ENCODE results near the gene RPS6KA2.

DNA sequence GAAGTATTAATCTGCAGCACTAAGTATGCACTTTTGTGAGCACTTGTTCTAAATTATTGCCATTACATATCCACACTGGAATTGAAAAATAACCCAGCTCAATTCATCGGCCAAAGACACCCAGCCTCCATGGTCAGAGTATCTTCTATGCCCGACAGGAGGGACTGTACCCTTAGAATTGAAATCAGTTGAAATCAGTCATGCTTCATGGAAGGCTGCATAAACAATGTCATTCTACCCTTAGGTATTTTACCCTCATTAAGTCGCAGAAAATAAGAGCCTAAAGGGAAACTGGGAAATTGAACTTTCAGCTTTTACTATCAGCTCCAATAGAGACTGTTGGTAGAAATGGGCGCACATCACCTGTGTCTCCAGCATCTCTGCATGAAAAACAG, 37.7 kb downstream of the RPS6KA2 start:
- TF ChIP-seq POLR2A (IDR thresholded peaks at IDR 0.05): no peak
- TF ChIP-seq, protein P1, sequence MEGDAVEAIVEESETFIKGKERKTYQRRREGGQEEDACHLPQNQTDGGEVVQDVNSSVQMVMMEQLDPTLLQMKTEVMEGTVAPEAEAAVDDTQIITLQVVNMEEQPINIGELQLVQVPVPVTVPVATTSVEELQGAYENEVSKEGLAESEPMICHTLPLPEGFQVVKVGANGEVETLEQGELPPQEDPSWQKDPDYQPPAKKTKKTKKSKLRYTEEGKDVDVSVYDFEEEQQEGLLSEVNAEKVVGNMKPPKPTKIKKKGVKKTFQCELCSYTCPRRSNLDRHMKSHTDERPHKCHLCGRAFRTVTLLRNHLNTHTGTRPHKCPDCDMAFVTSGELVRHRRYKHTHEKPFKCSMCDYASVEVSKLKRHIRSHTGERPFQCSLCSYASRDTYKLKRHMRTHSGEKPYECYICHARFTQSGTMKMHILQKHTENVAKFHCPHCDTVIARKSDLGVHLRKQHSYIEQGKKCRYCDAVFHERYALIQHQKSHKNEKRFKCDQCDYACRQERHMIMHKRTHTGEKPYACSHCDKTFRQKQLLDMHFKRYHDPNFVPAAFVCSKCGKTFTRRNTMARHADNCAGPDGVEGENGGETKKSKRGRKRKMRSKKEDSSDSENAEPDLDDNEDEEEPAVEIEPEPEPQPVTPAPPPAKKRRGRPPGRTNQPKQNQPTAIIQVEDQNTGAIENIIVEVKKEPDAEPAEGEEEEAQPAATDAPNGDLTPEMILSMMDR (IDR thresholded peaks at IDR 0.05): no peak
